Brain microvascular endothelial cell (primary cell): ENCODE data around the gene CPNE4.

Experiments
- DNase-seq: peaks from one replicate; pipeline ENCODE4 v3.0.0-alpha.2; 2020
- H3K27ac ChIP-seq: fragments of 250-450 bp; sonication (Bioruptor Pico); 2 replicates; pipeline ENCODE4 v1.5.1; 2020; ENCODE audit warnings: mild to moderate bottlenecking, moderate library complexity
- H3K27me3 ChIP-seq: fragments of 250-450 bp; sonication (Bioruptor Pico); replicated peaks from 2 replicates; pipeline ENCODE4 v1.5.1; 2020; ENCODE audit warnings: mild to moderate bottlenecking
- H3K36me3 ChIP-seq: fragments of 250-450 bp; sonication (Bioruptor Pico); replicated peaks from 2 replicates; pipeline ENCODE4 v1.5.1; 2020; ENCODE audit warnings: mild to moderate bottlenecking
- H3K4me3 ChIP-seq: 2 replicates; pipeline ENCODE4 v1.5.1; 2011; ENCODE audit warnings: low read depth, mild to moderate bottlenecking, control low read depth, low read length, moderate library complexity
- CTCF ChIP-seq: IDR thresholded peaks from 2 replicates; pipeline ENCODE4 v1.5.1; 2011; ENCODE audit warnings: low read depth, mild to moderate bottlenecking, moderate library complexity, low read length, control low read depth, inconsistent platforms; ENCODE audit errors: missing control alignments
- in situ Hi-C: cut with HindIII; loops from 2 replicates; pipeline ENCODE4 v1.10.0; 2017; ENCODE audit warnings: low sequenced_read_pairs, low pct_ligation_motif_present

CPNE4 gene

GRCh38 chr3:131530388-131530787 is 504.4 kb downstream of the CPNE4 start:
- DNase-seq = no peak
- TF ChIP-seq CTCF = no peak
- in situ Hi-C loops = no loop called here
- no peak overlapping the region for H3K27ac ChIP-seq
- no peaks in the 10 kb centered on the region for H3K36me3 ChIP-seq
- no peaks in the 10 kb centered on the region for H3K27me3 ChIP-seq
- no peak overlapping the region for H3K4me3 ChIP-seq

GRCh38 chr3:131526801-131527347 is 507.9 kb downstream of the CPNE4 start:
- peak; percentile 75 for TF ChIP-seq CTCF
- H3K27ac ChIP-seq = no peak overlapping the region
- no peaks in the 10 kb centered on the region for H3K36me3 ChIP-seq
- H3K4me3 ChIP-seq = peak overlapping the region; percentile 51
- no peaks in the 10 kb centered on the region for H3K27me3 ChIP-seq
- peak; percentile 34 for DNase-seq
- in situ Hi-C loops = no loop called here

- H3K4me3 ChIP-seq = no peak overlapping the region
- no peak for TF ChIP-seq CTCF
- no peaks in the 10 kb centered on the region for H3K27me3 ChIP-seq
- H3K36me3 ChIP-seq = no peaks in the 10 kb centered on the region
- no peak for DNase-seq
- no peak overlapping the region for H3K27ac ChIP-seq
- in situ Hi-C loops = no loop called here
Measured at GRCh38 chr3:131518680-131519079, 516.1 kb downstream of the CPNE4 start.

- in situ Hi-C loops = no loop called here
- no peaks in the 10 kb centered on the region for H3K27me3 ChIP-seq
- H3K27ac ChIP-seq = no peak overlapping the region
- no peak for DNase-seq
- TF ChIP-seq CTCF = no peak
- no peak overlapping the region for H3K4me3 ChIP-seq
- no peaks in the 10 kb centered on the region for H3K36me3 ChIP-seq
Measured at GRCh38 chr3:131505421-131505820, 529.4 kb downstream of the CPNE4 start.

GRCh38 chr3:131503320-131503635 is 531.5 kb downstream of the CPNE4 start:
- in situ Hi-C loops = no loop called here
- Histone ChIP-seq H3K4me3 (peak overlapping the region; percentile 93), H3K36me3 (peaks cover 9% of the 10 kb centered on the region), H3K27ac (no peak overlapping the region), H3K27me3 (no peaks in the 10 kb centered on the region)
- DNase-seq = no peak
- no peak for TF ChIP-seq CTCF
